ENCODE data around the gene AQP5. TPM values are rescaled to one million over a fixed set of nuclear protein-coding genes. Genes with fewer than 3 reads are reported as not detected.

Gene AQP5
- total and polyA plus RNA-seq, 2 donors (not counting 3 experiments of a cell fraction or from before 2014, with no cell fraction given), result 0.95 to 2.3 TPM

DNA sequence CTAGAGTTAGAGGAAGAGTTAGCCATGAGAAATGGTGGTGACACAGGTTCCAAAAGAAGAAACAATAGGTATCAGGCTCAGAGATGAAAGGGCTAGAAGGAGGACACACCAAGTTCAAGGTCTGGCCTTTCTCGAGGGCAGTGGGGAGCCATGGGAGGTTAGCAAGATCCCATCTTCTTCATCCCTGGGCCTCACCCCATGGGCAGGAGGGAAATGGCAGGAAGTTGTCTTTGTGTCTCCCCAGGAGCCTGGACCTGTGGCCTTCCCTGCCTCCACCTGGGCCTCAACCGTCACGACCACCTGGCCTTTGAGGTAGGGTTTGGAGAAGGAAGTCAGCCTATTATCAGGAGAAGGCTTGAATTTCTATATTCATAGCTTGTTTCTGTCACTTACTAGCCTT is 17.0 kb upstream of the AQP5 start:
- no peak overlapping the region for H3K9ac ChIP-seq (replicated peaks; ENCODE audit: extremely low read depth, insufficient read depth, low read length)
- dilution Hi-C loops (cut with MboI; ENCODE audit: extremely low pct_ligation_motif_present, low sequenced_read_pairs) (no loop called here), intact Hi-C loops (cut with micrococcal nuclease) (loop anchor here (1.0 kb wide), 4 partner anchors 15 to 75 kb away; no protein-coding TSS in a partner anchor)
- no peaks in the 10 kb centered on the region for H3K9me1 ChIP-seq (replicated peaks; ENCODE audit: control insufficient read depth, extremely low read depth, insufficient read depth, low read length)
- H3K4me1 ChIP-seq (ENCODE audit: control insufficient read depth, extremely low read depth, insufficient read depth, low read length), result peaks cover 11% of the 10 kb centered on the region
- H3K4me2 ChIP-seq (ENCODE audit: insufficient read depth, low read length), result peak overlapping the region; percentile 48
- ChIA-PET CTCF (interaction anchor here (1.2 to 4.5 kb wide), 18 partner anchors 11 to 126 kb away, joined by 5 to 112 read pairs (median 10); partner anchors contain the start of gene AQP5), POLR2A (no interaction called here)
- H3K27ac ChIP-seq (ENCODE audit: insufficient read depth, low read depth, low read length), result no peak overlapping the region
- DNase-seq (ENCODE audit: low read depth, low spot score), result no peak
- H4K20me1 ChIP-seq (replicated peaks; ENCODE audit: control insufficient read depth, extremely low read depth, insufficient read depth, low read length), result no peaks in the 10 kb centered on the region
- TF ChIP-seq MYC (IDR thresholded peaks at IDR 0.05; ENCODE audit: low read depth, low read length) (no peak), JUN (IDR thresholded peaks at IDR 0.05; ENCODE audit: borderline replicate concordance, insufficient read depth, insufficient read length, low read depth) (no peak), EZH2 (IDR thresholded peaks at IDR 0.05; ENCODE audit: borderline replicate concordance, low read depth, low read length, severe bottlenecking) (no peak), GATA2 (IDR thresholded peaks at IDR 0.05; ENCODE audit: insufficient read depth, insufficient read length, low read depth, low read length) (no peak), FOS (IDR thresholded peaks at IDR 0.05; ENCODE audit: borderline replicate concordance, insufficient read depth, low read length) (no peak), POLR2A (IDR thresholded peaks at IDR 0.05; ENCODE audit: low read depth, low read length) (no peak), POLR2AphosphoS5 (IDR thresholded peaks at IDR 0.05; ENCODE audit: insufficient read depth, low read depth, low read length) (no peak)
- TF ChIP-seq, protein P1, sequence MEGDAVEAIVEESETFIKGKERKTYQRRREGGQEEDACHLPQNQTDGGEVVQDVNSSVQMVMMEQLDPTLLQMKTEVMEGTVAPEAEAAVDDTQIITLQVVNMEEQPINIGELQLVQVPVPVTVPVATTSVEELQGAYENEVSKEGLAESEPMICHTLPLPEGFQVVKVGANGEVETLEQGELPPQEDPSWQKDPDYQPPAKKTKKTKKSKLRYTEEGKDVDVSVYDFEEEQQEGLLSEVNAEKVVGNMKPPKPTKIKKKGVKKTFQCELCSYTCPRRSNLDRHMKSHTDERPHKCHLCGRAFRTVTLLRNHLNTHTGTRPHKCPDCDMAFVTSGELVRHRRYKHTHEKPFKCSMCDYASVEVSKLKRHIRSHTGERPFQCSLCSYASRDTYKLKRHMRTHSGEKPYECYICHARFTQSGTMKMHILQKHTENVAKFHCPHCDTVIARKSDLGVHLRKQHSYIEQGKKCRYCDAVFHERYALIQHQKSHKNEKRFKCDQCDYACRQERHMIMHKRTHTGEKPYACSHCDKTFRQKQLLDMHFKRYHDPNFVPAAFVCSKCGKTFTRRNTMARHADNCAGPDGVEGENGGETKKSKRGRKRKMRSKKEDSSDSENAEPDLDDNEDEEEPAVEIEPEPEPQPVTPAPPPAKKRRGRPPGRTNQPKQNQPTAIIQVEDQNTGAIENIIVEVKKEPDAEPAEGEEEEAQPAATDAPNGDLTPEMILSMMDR (IDR thresholded peaks at IDR 0.05; ENCODE audit: extremely low read depth in 1 of 2, insufficient read depth in 1 of 2, low read depth in 1 of 2, low read length in 2 of 2), result no peak
- TF ChIP-seq, protein P2, sequence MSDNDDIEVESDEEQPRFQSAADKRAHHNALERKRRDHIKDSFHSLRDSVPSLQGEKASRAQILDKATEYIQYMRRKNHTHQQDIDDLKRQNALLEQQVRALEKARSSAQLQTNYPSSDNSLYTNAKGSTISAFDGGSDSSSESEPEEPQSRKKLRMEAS (IDR thresholded peaks at IDR 0.05; ENCODE audit: insufficient read depth, insufficient read length), result no peak
- no peak for FAIRE-seq
- no peak overlapping the region for H3K4me3 ChIP-seq (replicated peaks in 1 of 3; ENCODE audit: insufficient read depth in 1 of 3, low read depth in 1 of 3, low read length in 3 of 3)
- no peak overlapping the region for H2AFZ ChIP-seq (ENCODE audit: low read depth, low read length)
- H3K9me3 ChIP-seq (replicated peaks; ENCODE audit: control insufficient read depth, insufficient read depth, low read length), result no peaks in the 10 kb centered on the region
- H3K36me3 ChIP-seq (ENCODE audit: control insufficient read depth in 2 of 2, extremely low read depth in 1 of 2, insufficient read depth in 2 of 2, low read length in 2 of 2), result no peaks in the 10 kb centered on the region
- no TSS peak for BruUV-seq (replicated peaks)
- no peaks in the 10 kb centered on the region for H3K79me2 ChIP-seq (ENCODE audit: control insufficient read depth, insufficient read depth, low read length)
- no peaks in the 10 kb centered on the region for H3K27me3 ChIP-seq (ENCODE audit: control insufficient read depth in 2 of 2, insufficient read depth in 2 of 2, low read length in 2 of 2)

Measured in endothelial cell of umbilical vein (primary cell).